ENCODE measurements around the gene STX3. TPM values are rescaled to one million over a fixed set of nuclear protein-coding genes. Genes with fewer than 3 reads are reported as not detected.
A peak's percentile ranks its signal among the peaks of the same experiment; 100 is the strongest.

STX3 gene
- total and polyA plus RNA-seq, 2 experiments from 2014 or later, result 5.6 to 9.3 TPM

- H3K4me1 ChIP-seq (ENCODE audit: insufficient read depth), result no peaks in the 10 kb centered on the region
- WGBS, 2 experiments (ENCODE audit: low coverage in 1 of 2, low lambda C conversion rate in 2 of 2, missing lambda C conversion rate in 2 of 2), result 62 to 71% methylated on average over 4 of the region's 4 CpGs
- no peaks in the 10 kb centered on the region for H3F3A ChIP-seq (ENCODE audit: insufficient read depth)
- TF ChIP-seq EZH2phosphoT487 (IDR thresholded peaks at IDR 0.05; ENCODE audit: insufficient read depth, low read depth) (no peak), EZH2 (IDR thresholded peaks at IDR 0.05; ENCODE audit: insufficient read depth, poor library complexity, severe bottlenecking) (no peak)
- in situ Hi-C loops (cut with MboI), result no loop called here
- H3K4me3 ChIP-seq, result no peak overlapping the region
- no peaks in the 10 kb centered on the region for H3K9me3 ChIP-seq (ENCODE audit: low read depth)
- H3K36me3 ChIP-seq (ENCODE audit: low read depth), result no peaks in the 10 kb centered on the region
- H3K27ac ChIP-seq, result no peak overlapping the region
- no peaks in the 10 kb centered on the region for H3K79me2 ChIP-seq (ENCODE audit: insufficient read depth)
- no peak overlapping the region for H3K9ac ChIP-seq
- no peak overlapping the region for H2AFZ ChIP-seq
- no peaks in the 10 kb centered on the region for H3K9me2 ChIP-seq (ENCODE audit: insufficient read depth)
- DNase-seq, result no peak
- H3K4me2 ChIP-seq (ENCODE audit: unreplicated experiment), result no peak overlapping the region
- H4K20me1 ChIP-seq (ENCODE audit: insufficient read depth), result no peaks in the 10 kb centered on the region
- H3K27me3 ChIP-seq (replicated peaks; ENCODE audit: insufficient read depth), result no peaks in the 10 kb centered on the region
Measured at GRCh38 chr11:59818572-59818971, 63.4 kb downstream of the STX3 start.

DNA sequence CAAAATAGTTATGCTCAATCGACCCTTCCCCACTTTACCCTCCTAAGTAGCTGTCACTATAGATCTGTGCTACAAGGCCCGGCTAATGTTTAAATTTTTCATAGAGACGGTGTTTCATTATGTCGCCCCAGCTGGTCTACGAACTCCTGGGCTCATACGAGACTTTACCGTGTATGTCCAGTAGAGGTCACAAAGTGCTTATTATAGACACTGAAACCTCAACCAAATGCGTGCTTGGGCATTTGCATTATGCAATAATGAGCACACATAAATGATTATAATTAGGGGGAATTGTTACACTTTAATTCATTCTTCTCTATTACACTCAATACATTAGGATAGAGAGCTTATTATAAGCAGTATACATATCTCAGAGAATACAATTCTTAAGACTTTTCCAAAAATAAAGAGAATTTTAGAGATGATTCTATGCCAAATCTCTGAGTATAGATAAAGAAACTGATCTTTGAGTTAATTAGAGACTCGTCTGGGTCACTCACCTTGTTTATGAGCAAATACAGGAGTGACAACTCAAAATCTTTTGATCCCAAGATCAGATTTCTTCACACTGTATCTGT lies 67.9 kb downstream of the STX3 start:
- no peaks in the 10 kb centered on the region for H4K20me1 ChIP-seq (ENCODE audit: insufficient read depth)
- no peaks in the 10 kb centered on the region for H3K79me2 ChIP-seq (ENCODE audit: insufficient read depth)
- in situ Hi-C loops (cut with MboI), result loop anchor here (5.0 kb wide), 1 partner anchor 94 kb away; no protein-coding TSS in a partner anchor
- H3K9ac ChIP-seq, result no peak overlapping the region
- no peak for TF ChIP-seq EZH2 (IDR thresholded peaks at IDR 0.05; ENCODE audit: insufficient read depth, poor library complexity, severe bottlenecking)
- no peak for TF ChIP-seq EZH2phosphoT487 (IDR thresholded peaks at IDR 0.05; ENCODE audit: insufficient read depth, low read depth)
- no peak overlapping the region for H3K27ac ChIP-seq
- 20 to 21% methylated on average over 9 of the region's 9 CpGs for WGBS, 2 experiments (ENCODE audit: low coverage in 1 of 2, low lambda C conversion rate in 2 of 2, missing lambda C conversion rate in 2 of 2)
- H3F3A ChIP-seq (ENCODE audit: insufficient read depth), result no peaks in the 10 kb centered on the region
- no peaks in the 10 kb centered on the region for H3K27me3 ChIP-seq (replicated peaks; ENCODE audit: insufficient read depth)
- no peaks in the 10 kb centered on the region for H3K36me3 ChIP-seq (ENCODE audit: low read depth)
- peak overlapping the region; percentile 68 for H2AFZ ChIP-seq
- H3K9me2 ChIP-seq (ENCODE audit: insufficient read depth), result no peaks in the 10 kb centered on the region
- no peak overlapping the region for H3K4me3 ChIP-seq
- no peak overlapping the region for H3K4me2 ChIP-seq (ENCODE audit: unreplicated experiment)
- no peaks in the 10 kb centered on the region for H3K4me1 ChIP-seq (ENCODE audit: insufficient read depth)
- peak; percentile 87 for DNase-seq
- H3K9me3 ChIP-seq (ENCODE audit: low read depth), result no peaks in the 10 kb centered on the region

GRCh38 chr11:59829358-59829757 lies 74.2 kb downstream of the STX3 start:
- H3K36me3 ChIP-seq (ENCODE audit: low read depth), result no peaks in the 10 kb centered on the region
- no peak overlapping the region for H3K4me3 ChIP-seq
- no peak overlapping the region for H3K4me2 ChIP-seq (ENCODE audit: unreplicated experiment)
- H3K27ac ChIP-seq, result no peak overlapping the region
- H3K4me1 ChIP-seq (ENCODE audit: insufficient read depth), result no peaks in the 10 kb centered on the region
- no peaks in the 10 kb centered on the region for H3K79me2 ChIP-seq (ENCODE audit: insufficient read depth)
- H3K9ac ChIP-seq, result no peak overlapping the region
- no peak for DNase-seq
- WGBS, 2 experiments (ENCODE audit: low coverage in 1 of 2, low lambda C conversion rate in 2 of 2, missing lambda C conversion rate in 2 of 2), result 28 to 30% methylated on average over 3 of the region's 3 CpGs
- no peaks in the 10 kb centered on the region for H3K27me3 ChIP-seq (replicated peaks; ENCODE audit: insufficient read depth)
- no peak for TF ChIP-seq EZH2phosphoT487 (IDR thresholded peaks at IDR 0.05; ENCODE audit: insufficient read depth, low read depth)
- TF ChIP-seq EZH2 (IDR thresholded peaks at IDR 0.05; ENCODE audit: insufficient read depth, poor library complexity, severe bottlenecking), result no peak
- H4K20me1 ChIP-seq (ENCODE audit: insufficient read depth), result no peaks in the 10 kb centered on the region
- H2AFZ ChIP-seq, result no peak overlapping the region
- H3K9me2 ChIP-seq (ENCODE audit: insufficient read depth), result no peaks in the 10 kb centered on the region
- in situ Hi-C loops (cut with MboI), result no loop called here
- no peaks in the 10 kb centered on the region for H3K9me3 ChIP-seq (ENCODE audit: low read depth)
- H3F3A ChIP-seq (ENCODE audit: insufficient read depth), result no peaks in the 10 kb centered on the region

DNA sequence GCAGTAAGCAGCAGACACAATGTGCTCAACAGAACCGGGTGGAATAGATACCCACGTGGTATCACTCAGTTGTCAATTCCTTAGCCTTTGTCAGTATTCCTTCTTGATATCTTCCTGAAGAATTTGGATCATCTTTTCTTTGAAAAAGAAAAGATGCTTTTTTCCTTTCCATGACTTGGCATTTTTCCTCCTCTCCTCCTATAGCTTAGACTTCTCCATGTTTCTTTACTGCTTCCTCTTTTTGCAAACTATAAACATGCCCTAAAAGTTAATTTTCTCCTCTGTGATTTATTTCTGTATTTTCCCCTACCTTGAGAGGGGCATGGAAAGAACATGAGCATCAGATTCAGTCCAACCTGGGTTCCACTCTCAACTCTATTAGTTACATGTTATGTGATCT lies 78.4 kb downstream of the STX3 start:
- in situ Hi-C loops (cut with MboI), result no loop called here
- no peaks in the 10 kb centered on the region for H3K9me3 ChIP-seq (ENCODE audit: low read depth)
- H3K4me2 ChIP-seq (ENCODE audit: unreplicated experiment), result no peak overlapping the region
- no peak overlapping the region for H3K4me3 ChIP-seq
- H3K27me3 ChIP-seq (replicated peaks; ENCODE audit: insufficient read depth), result no peaks in the 10 kb centered on the region; the same call in 1 of the 2 replicates
- H3K9ac ChIP-seq, result no peak overlapping the region
- DNase-seq, result no peak
- WGBS, 2 experiments (ENCODE audit: low coverage in 1 of 2, low lambda C conversion rate in 2 of 2, missing lambda C conversion rate in 2 of 2), result 22 to 24% methylated on average over 2 of the region's 2 CpGs
- no peaks in the 10 kb centered on the region for H3K79me2 ChIP-seq (ENCODE audit: insufficient read depth)
- H4K20me1 ChIP-seq (ENCODE audit: insufficient read depth), result no peaks in the 10 kb centered on the region
- no peaks in the 10 kb centered on the region for H3K4me1 ChIP-seq (ENCODE audit: insufficient read depth)
- H3K27ac ChIP-seq, result no peak overlapping the region
- no peak overlapping the region for H2AFZ ChIP-seq
- H3K9me2 ChIP-seq (ENCODE audit: insufficient read depth), result no peaks in the 10 kb centered on the region
- H3K36me3 ChIP-seq (ENCODE audit: low read depth), result no peaks in the 10 kb centered on the region
- TF ChIP-seq EZH2 (IDR thresholded peaks at IDR 0.05; ENCODE audit: insufficient read depth, poor library complexity, severe bottlenecking) (no peak), EZH2phosphoT487 (IDR thresholded peaks at IDR 0.05; ENCODE audit: insufficient read depth, low read depth) (no peak)
- H3F3A ChIP-seq (ENCODE audit: insufficient read depth), result no peaks in the 10 kb centered on the region

DNA sequence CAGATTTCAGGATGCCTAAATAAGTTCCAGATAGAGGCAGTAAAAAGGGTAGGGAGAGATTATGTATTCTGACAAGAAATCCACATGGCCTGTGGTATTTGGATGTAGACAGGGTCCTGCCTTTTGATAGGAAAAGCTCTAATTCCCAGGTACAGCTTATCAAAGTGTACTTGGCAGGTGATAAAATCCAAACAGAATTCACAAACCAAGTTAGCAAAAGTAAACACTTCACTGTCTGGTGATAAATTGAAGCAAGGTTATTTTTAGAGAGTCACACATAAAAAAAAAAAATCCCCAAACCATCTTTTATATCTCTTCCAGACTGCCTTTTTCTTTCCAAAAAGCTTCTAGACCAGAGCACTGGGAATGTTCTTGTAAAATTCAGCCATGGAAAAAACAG lies 84.4 kb downstream of the STX3 start:
- no peak overlapping the region for H2AFZ ChIP-seq
- H3K4me1 ChIP-seq (ENCODE audit: insufficient read depth), result no peaks in the 10 kb centered on the region
- H4K20me1 ChIP-seq (ENCODE audit: insufficient read depth), result no peaks in the 10 kb centered on the region
- H3K9me3 ChIP-seq (ENCODE audit: low read depth), result no peaks in the 10 kb centered on the region
- no peak overlapping the region for H3K27ac ChIP-seq
- no peak overlapping the region for H3K4me2 ChIP-seq (ENCODE audit: unreplicated experiment)
- H3K79me2 ChIP-seq (ENCODE audit: insufficient read depth), result no peaks in the 10 kb centered on the region
- no peak overlapping the region for H3K4me3 ChIP-seq
- no peaks in the 10 kb centered on the region for H3K9me2 ChIP-seq (ENCODE audit: insufficient read depth)
- H3K9ac ChIP-seq, result no peak overlapping the region
- no peaks in the 10 kb centered on the region; the same call in 1 of the 2 replicates for H3K27me3 ChIP-seq (replicated peaks; ENCODE audit: insufficient read depth)
- TF ChIP-seq EZH2phosphoT487 (IDR thresholded peaks at IDR 0.05; ENCODE audit: insufficient read depth, low read depth), result no peak
- no peak for TF ChIP-seq EZH2 (IDR thresholded peaks at IDR 0.05; ENCODE audit: insufficient read depth, poor library complexity, severe bottlenecking)
- H3F3A ChIP-seq (ENCODE audit: insufficient read depth), result no peaks in the 10 kb centered on the region
- no peaks in the 10 kb centered on the region for H3K36me3 ChIP-seq (ENCODE audit: low read depth)
- DNase-seq, result no peak
- in situ Hi-C loops (cut with MboI), result no loop called here

Data from GM23248 (cell line).